ENCODE data around the gene CAMK2B. TPM values are rescaled to one million over a fixed set of nuclear protein-coding genes. Genes with fewer than 3 reads are reported as not detected.

The CAMK2B gene
- total and polyA plus RNA-seq, 2 of the 13 experiments (the other 11 are each of a cell fraction or from before 2014, with no cell fraction given) = 0.27 to 0.48 TPM

GRCh38 chr7:44221231-44221791 is 104.1 kb downstream of the CAMK2B start (continued):
- TF ChIP-seq TERF1 (CRISPR knock-in tag; IDR thresholded peaks at IDR 0.05) (no peak), ZNF10 (CRISPR knock-in tag; IDR thresholded peaks at IDR 0.05; ENCODE audit: borderline replicate concordance, low read depth) (no peak), ZNF264 (CRISPR knock-in tag; IDR thresholded peaks at IDR 0.05) (peak; percentile 77; the same call in 1 of the 2 replicates), DZIP1 (CRISPR knock-in tag; IDR thresholded peaks at IDR 0.05) (peak; percentile 94), ZNF12 (CRISPR knock-in tag; IDR thresholded peaks at IDR 0.05) (no peak), ZNF605 (CRISPR knock-in tag; IDR thresholded peaks at IDR 0.05) (peak; percentile 94), REL (CRISPR knock-in tag; conservative IDR thresholded peaks at IDR 0.05) (0 out of 2 replicates have a peak, but pooled peaks have one; percentile 47), ZNF660 (CRISPR knock-in tag; IDR thresholded peaks at IDR 0.05; ENCODE audit: borderline replicate concordance, low read depth) (no peak), ZNF672 (CRISPR knock-in tag; IDR thresholded peaks at IDR 0.05) (no peak), ZNF614 (CRISPR knock-in tag; IDR thresholded peaks at IDR 0.05; ENCODE audit: borderline replicate concordance) (no peak), SRSF1 (optimal IDR thresholded peaks at IDR 0.05; ENCODE audit: low read depth, low read length) (no peak), ZNF7 (CRISPR knock-in tag; IDR thresholded peaks at IDR 0.05) (no peak), POLR2AphosphoS2 (IDR thresholded peaks at IDR 0.05; ENCODE audit: low read depth, low read length) (no peak), HMG20B (CRISPR knock-in tag; conservative IDR thresholded peaks at IDR 0.05) (no peak), HNF4G (IDR thresholded peaks at IDR 0.05; ENCODE audit: borderline replicate concordance, low read depth, low read length) (no peak), HNF4G (CRISPR knock-in tag; IDR thresholded peaks at IDR 0.05; ENCODE audit: borderline replicate concordance, low read depth) (no peak), RELA (CRISPR knock-in tag; IDR thresholded peaks at IDR 0.05) (no peak), ZNF780A (CRISPR knock-in tag; IDR thresholded peaks at IDR 0.05) (no peak), SP5 (CRISPR knock-in tag; IDR thresholded peaks at IDR 0.05; ENCODE audit: borderline replicate concordance, low read depth) (no peak), ZNF280D (CRISPR knock-in tag; IDR thresholded peaks at IDR 0.05) (0 out of 2 replicates have a peak, but pooled peaks have one; percentile 48), MLLT10 (CRISPR knock-in tag; IDR thresholded peaks at IDR 0.05) (no peak), MXD1 (CRISPR knock-in tag; IDR thresholded peaks at IDR 0.05) (peak; percentile 95)
